PC-3 (cell line): ENCODE data around the gene RFX7. TPM values are rescaled to one million over a fixed set of nuclear protein-coding genes. Genes with fewer than 3 reads are reported as not detected.

Source experiments
- ATAC-seq: fragments of 200-7000 bp; cut with Tn5 transposase; 2 replicates; pipeline ENCODE4 v1.9.1; 2020; ENCODE audit warnings: mild to moderate bottlenecking, moderate library complexity
- BruUV-seq: library from RNA; stranded (reverse); fragments of 400-500 nt; replicated peaks from 2 replicates; lab custom pipeline; 2021; lab: Mats Ljungman, UMichigan
- CTCF ChIA-PET: fragments of 300-600 bp; sonication (Branson Sonifier 250); formaldehyde crosslinking; loops from one replicate; lab custom pipeline; 2022; ENCODE audit warnings: antibody characterized with exemption; lab: Charles Lee
- POLR2A ChIA-PET: fragments of 300-600 bp; sonication (Branson Sonifier 250); formaldehyde crosslinking; loops from one replicate; lab custom pipeline; 2022; ENCODE audit warnings: antibody characterized with exemption; ENCODE audit not compliant: unreplicated experiment; lab: Charles Lee
- DNase-seq: peaks from one replicate; pipeline ENCODE4 v3.0.0-alpha.2; 2015
- H2AFZ ChIP-seq: fragments of 300-600 bp; sonication (generic); 2 replicates; pipeline ENCODE4 v1.6.0; 2016; ENCODE audit warnings: antibody characterized with exemption, low read length
- H3F3A ChIP-seq: fragments of 300-600 bp; sonication (generic); one replicate; pipeline ENCODE4 v1.6.0; 2017; ENCODE audit warnings: antibody characterized with exemption, low read length, control low read depth, mild to moderate bottlenecking; ENCODE audit not compliant: unreplicated experiment
- H3K27ac ChIP-seq: fragments of 300-600 bp; sonication (generic); 2 replicates; pipeline ENCODE4 v1.5.1; 2016; ENCODE audit warnings: mild to moderate bottlenecking, low read length
- H3K27me3 ChIP-seq: fragments of 300-600 bp; sonication (generic); 2 replicates; pipeline ENCODE4 v1.6.1; 2016; ENCODE audit warnings: low read length, mixed read lengths
- H3K36me3 ChIP-seq: fragments of 300-600 bp; sonication (generic); 2 replicates; pipeline ENCODE4 v1.6.1; 2016; ENCODE audit warnings: low read depth, mixed run types, low read length, mixed read lengths
- H3K4me1 ChIP-seq: fragments of 300-600 bp; sonication (generic); 2 replicates; pipeline ENCODE4 v1.5.1; 2016; ENCODE audit warnings: low read length; ENCODE audit not compliant: insufficient read depth
- H3K4me2 ChIP-seq: fragments of 300-600 bp; sonication (generic); 2 replicates; pipeline ENCODE4 v1.6.0; 2016; ENCODE audit warnings: low read length
- H3K4me3 ChIP-seq: fragments of 300-600 bp; sonication (generic); 2 replicates; pipeline ENCODE4 v1.5.1; 2016; ENCODE audit warnings: mild to moderate bottlenecking, low read length, mixed read lengths
- H3K79me2 ChIP-seq: fragments of 300-600 bp; sonication (generic); 2 replicates; pipeline ENCODE4 v1.6.1; 2017; ENCODE audit warnings: low read length, mixed read lengths
- H3K9ac ChIP-seq: fragments of 300-600 bp; sonication (generic); 2 replicates; pipeline ENCODE4 v1.6.0; 2016; ENCODE audit warnings: mild to moderate bottlenecking, low read length
- H3K9me2 ChIP-seq: fragments of 300-600 bp; sonication (generic); replicated peaks from 2 replicates; pipeline ENCODE4 v1.6.1; 2016; ENCODE audit warnings: mixed run types, low read length, mixed read lengths
- H3K9me3 ChIP-seq: fragments of 300-600 bp; sonication (generic); 2 replicates; pipeline ENCODE4 v1.6.1; 2016; ENCODE audit warnings: low read length, mixed read lengths
- H4K20me1 ChIP-seq: fragments of 300-600 bp; sonication (generic); 2 replicates; pipeline ENCODE4 v1.6.1; 2016; ENCODE audit warnings: low read length, mixed read lengths
- CTCF ChIP-seq: fragments of 300-600 bp; sonication (generic); conservative IDR thresholded peaks from 2 replicates; pipeline ENCODE4 v1.5.1; 2017; ENCODE audit warnings: antibody characterized with exemption, low read depth, mild to moderate bottlenecking, low read length
- EZH2 ChIP-seq: fragments of 300-600 bp; sonication (generic); IDR thresholded peaks from one replicate; pipeline ENCODE4 v1.6.1; 2017; ENCODE audit warnings: antibody characterized with exemption, mild to moderate bottlenecking, low read length; ENCODE audit not compliant: unreplicated experiment
- EZH2phosphoT487 ChIP-seq: fragments of 300-600 bp; sonication (generic); IDR thresholded peaks from 2 replicates; pipeline ENCODE4 v1.6.1; 2018; ENCODE audit warnings: mild to moderate bottlenecking, antibody characterized with exemption, low read length, borderline replicate concordance
- intact Hi-C: fragments of 100-400 bp; cut with micrococcal nuclease; formaldehyde crosslinking; loops from 2 replicates; pipeline ENCODE4 v1.9.0; 2023
- total RNA-seq: library from RNA; depleted of rRNA; stranded (reverse); fragments of >200 nt; gene quantifications from 2 replicates; pipeline ENCODE4 v1.2.3, GENCODE V29; 2014

Gene RFX7
- total RNA-seq, 1 experiment from 2014 or later = 2.8 TPM

DNA sequence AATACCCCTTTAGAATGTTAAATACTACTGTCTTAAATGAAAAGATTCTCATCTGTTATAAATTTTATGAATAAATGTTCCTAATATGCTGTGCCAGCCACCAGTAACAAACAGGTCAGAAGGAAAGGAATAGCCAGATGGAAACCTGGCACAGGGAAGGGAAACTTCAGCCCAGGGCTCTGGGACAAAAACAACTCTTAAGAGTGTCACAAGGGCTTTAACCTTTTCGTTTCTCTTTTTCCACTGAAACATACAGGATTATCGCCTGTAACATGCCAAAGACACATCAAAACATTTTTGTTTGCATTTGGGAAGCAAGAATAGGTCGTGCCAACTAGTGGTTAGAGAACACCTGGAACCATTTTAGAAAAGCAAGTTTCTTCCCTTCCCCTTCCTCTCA lies 141.2 kb downstream of the RFX7 start:
- no peaks in the 10 kb centered on the region; the same call in 1 of the 2 replicates for H3K36me3 ChIP-seq
- H3K27ac ChIP-seq = no peak overlapping the region
- H3K27me3 ChIP-seq = no peaks in the 10 kb centered on the region
- ATAC-seq (no peak), DNase-seq (no peak)
- ChIA-PET POLR2A (no interaction called here), CTCF (no interaction called here)
- H3K79me2 ChIP-seq = no peaks in the 10 kb centered on the region
- H3K9me2 ChIP-seq = no peaks in the 10 kb centered on the region
- BruUV-seq = no TSS peak
- no peak overlapping the region for H3K4me3 ChIP-seq
- no peak for TF ChIP-seq CTCF
- TF ChIP-seq EZH2phosphoT487 = no peak
- no peak for TF ChIP-seq EZH2
- H3K9ac ChIP-seq = no peak overlapping the region
- no peak overlapping the region for H2AFZ ChIP-seq
- intact Hi-C loops = no loop called here
- no peaks in the 10 kb centered on the region for H3K9me3 ChIP-seq
- H3F3A ChIP-seq = no peaks in the 10 kb centered on the region
- no peaks in the 10 kb centered on the region for H4K20me1 ChIP-seq
- no peak overlapping the region for H3K4me2 ChIP-seq
- no peaks in the 10 kb centered on the region for H3K4me1 ChIP-seq

DNA sequence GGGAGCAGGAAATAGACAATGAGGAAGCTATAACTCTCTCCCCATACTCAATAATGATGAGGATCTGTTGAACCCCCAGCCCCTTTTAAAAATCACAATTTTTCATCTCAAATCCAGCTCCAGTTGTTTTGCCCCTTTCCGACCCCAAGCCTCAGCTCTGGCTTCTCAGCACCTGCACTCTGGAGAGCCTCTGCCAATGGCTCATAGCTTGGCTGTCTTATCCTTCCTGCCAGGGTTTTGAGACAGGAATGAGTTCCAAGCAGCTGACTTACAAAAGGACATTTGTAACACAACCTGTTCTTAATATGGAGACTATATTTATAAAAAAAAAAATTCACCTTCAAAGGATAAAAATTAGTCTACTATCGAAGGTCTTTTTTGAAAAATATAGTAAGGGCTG lies 144.4 kb downstream of the RFX7 start:
- Histone ChIP-seq H3K9me3 (no peaks in the 10 kb centered on the region), H3K9me2 (no peaks in the 10 kb centered on the region), H3K4me3 (no peak overlapping the region), H3K4me1 (no peaks in the 10 kb centered on the region), H3K27me3 (no peaks in the 10 kb centered on the region), H4K20me1 (no peaks in the 10 kb centered on the region), H3K27ac (no peak overlapping the region), H3K4me2 (no peak overlapping the region), H3K36me3 (peaks cover 12% of the 10 kb centered on the region), H2AFZ (no peak overlapping the region), H3F3A (no peaks in the 10 kb centered on the region), H3K9ac (no peak overlapping the region), H3K79me2 (no peaks in the 10 kb centered on the region)
- CTCF ChIA-PET = no interaction called here
- BruUV-seq = no TSS peak
- POLR2A ChIA-PET = no interaction called here
- ATAC-seq = no peak
- TF ChIP-seq CTCF (no peak), EZH2 (no peak), EZH2phosphoT487 (no peak)
- intact Hi-C loops = loop anchor here (2.0 to 5.0 kb wide), 2 partner anchors 37 to 107 kb away; partner anchors contain the start of gene NEDD4
- DNase-seq = no peak

DNA sequence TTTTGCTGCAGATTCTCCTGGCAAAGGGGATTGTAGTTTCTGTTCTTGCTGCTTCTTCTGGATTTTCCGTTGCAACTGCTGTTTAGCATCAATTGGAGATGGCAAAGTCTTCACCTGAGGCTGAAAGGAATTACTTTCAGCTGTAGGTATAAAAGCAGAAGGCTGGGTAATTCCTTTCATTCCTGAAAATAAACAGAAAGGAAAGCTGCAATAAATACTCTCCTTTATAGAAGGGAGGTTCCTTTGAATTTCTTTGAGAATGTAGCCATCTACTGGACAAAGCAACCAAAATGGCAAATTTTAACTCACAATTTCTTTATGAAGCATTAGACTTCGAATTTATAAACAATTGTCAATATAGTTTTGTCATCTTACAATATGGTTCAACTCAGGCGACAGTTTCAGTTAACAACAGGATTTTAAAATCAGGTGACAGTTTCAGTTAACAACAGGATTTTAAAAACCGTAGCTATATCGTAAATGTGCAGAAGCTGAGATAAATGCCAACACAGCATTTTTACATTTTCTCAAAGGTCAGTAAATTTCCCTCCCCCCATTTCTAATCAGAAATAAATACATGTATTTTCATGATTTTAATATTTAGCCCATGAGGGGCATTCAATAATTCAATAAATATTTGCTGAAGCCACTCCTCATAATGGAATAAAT lies 145.3 kb downstream of the RFX7 start:
- Histone ChIP-seq H4K20me1 (no peaks in the 10 kb centered on the region), H2AFZ (no peak overlapping the region), H3K27me3 (no peaks in the 10 kb centered on the region), H3F3A (no peaks in the 10 kb centered on the region), H3K9me2 (no peaks in the 10 kb centered on the region), H3K4me3 (no peak overlapping the region), H3K4me1 (no peaks in the 10 kb centered on the region), H3K4me2 (no peak overlapping the region), H3K27ac (no peak overlapping the region), H3K36me3 (peaks cover 12% of the 10 kb centered on the region), H3K9me3 (no peaks in the 10 kb centered on the region), H3K79me2 (no peaks in the 10 kb centered on the region), H3K9ac (no peak overlapping the region)
- peak; percentile 32 for DNase-seq
- no peak for ATAC-seq
- ChIA-PET CTCF (no interaction called here), POLR2A (no interaction called here)
- no TSS peak for BruUV-seq
- intact Hi-C loops = loop anchor here (1.0 to 5.0 kb wide), 3 partner anchors 36 to 180 kb away; partner anchors contain the start of gene NEDD4
- no peak for TF ChIP-seq EZH2
- peak; percentile 52; the same call in 1 of the 2 replicates for TF ChIP-seq CTCF
